ENCODE data around the gene SLC25A20.
"Not testable (repeated sequence)": the region's sequence is repeated elsewhere in the genome, so short reads cannot be mapped to it uniquely, and the experiment has no call there.

SLC25A20 gene

GRCh38 chr3:48847504-48848423 lies 50.9 kb downstream of the SLC25A20 start, which contains the start of gene PRKAR2A:
PRKAR2A (minus strand) TSS chr3:48847874; CDS start chr3:48847596, 278 bp downstream.
- peak; percentile 56 to 80 (median 69) for DNase-seq (ENCODE audit: low read depth in 3 of 3)

GRCh38 chr3:48847053-48847503 lies 51.6 kb downstream of the SLC25A20 start:
- DNase-seq (ENCODE audit: low read depth in 3 of 3) = peak; percentile 8 to 59 (median 16)

- no peak for DNase-seq (ENCODE audit: low read depth in 3 of 3)
Measured at GRCh38 chr3:48845170-48845569, 53.5 kb downstream of the SLC25A20 start.

GRCh38 chr3:48837163-48837562 lies 61.5 kb downstream of the SLC25A20 start:
- DNase-seq (ENCODE audit: low read depth in 3 of 3) = no peak

GRCh38 chr3:48835650-48836366 lies 62.9 kb downstream of the SLC25A20 start:
- DNase-seq (ENCODE audit: low read depth in 3 of 3) = no peak

- DNase-seq (ENCODE audit: low read depth in 3 of 3) = no peak
Measured at GRCh38 chr3:48832684-48833083, 66.0 kb downstream of the SLC25A20 start.

GRCh38 chr3:48830715-48831114 lies 68.0 kb downstream of the SLC25A20 start:
- DNase-seq (ENCODE audit: low read depth in 3 of 3) = no peak

GRCh38 chr3:48829525-48829924 lies 69.2 kb downstream of the SLC25A20 start:
- not testable (repeated sequence) for DNase-seq (ENCODE audit: low read depth in 3 of 3)

GRCh38 chr3:48827874-48828273 lies 70.8 kb downstream of the SLC25A20 start:
- not testable (repeated sequence) for DNase-seq (ENCODE audit: low read depth in 3 of 3)

GRCh38 chr3:48826451-48826850 lies 72.2 kb downstream of the SLC25A20 start:
- no peak for DNase-seq (ENCODE audit: low read depth in 3 of 3)

- DNase-seq (ENCODE audit: low read depth in 3 of 3) = no peak
Measured at GRCh38 chr3:48820612-48821324, 77.9 kb downstream of the SLC25A20 start.

- DNase-seq (ENCODE audit: low read depth in 3 of 3) = no peak
Measured at GRCh38 chr3:48819234-48820221, 79.2 kb downstream of the SLC25A20 start.

GRCh38 chr3:48811524-48811923 lies 87.2 kb downstream of the SLC25A20 start:
- DNase-seq (ENCODE audit: low read depth in 3 of 3) = no peak

All from stimulated activated CD4-positive, alpha-beta T cell treated with anti-CD3 and anti-CD28 coated beads, TNF-alpha, amount 100 ng/mL, for 24 hours (primary cell).